Muscle of arm (tissue), 12 donors: ENCODE measurements around the gene WASHC1. TPM values are rescaled to one million over a fixed set of nuclear protein-coding genes. Genes with fewer than 3 reads are reported as not detected.
"Not testable (repeated sequence)": the region's sequence is repeated elsewhere in the genome, so short reads cannot be mapped to it uniquely, and the experiment has no call there.

Source experiments
- DNase-seq: peaks from one replicate; pipeline ENCODE4 v3.0.0-alpha.2; 2013
- polyA plus RNA-seq, 12 donors: library from polyadenylated mRNA; unstranded; fragments of 120-200 nt; gene quantifications; one replicate each; pipeline ENCODE4 v1.2.1, GENCODE V29; 2013; ENCODE audit not compliant: insufficient read length in 12 of 12

WASHC1 gene
- polyA plus RNA-seq, 12 donors = 9.2 to 30.9 (median 15.7) TPM; not detected in 1

DNA sequence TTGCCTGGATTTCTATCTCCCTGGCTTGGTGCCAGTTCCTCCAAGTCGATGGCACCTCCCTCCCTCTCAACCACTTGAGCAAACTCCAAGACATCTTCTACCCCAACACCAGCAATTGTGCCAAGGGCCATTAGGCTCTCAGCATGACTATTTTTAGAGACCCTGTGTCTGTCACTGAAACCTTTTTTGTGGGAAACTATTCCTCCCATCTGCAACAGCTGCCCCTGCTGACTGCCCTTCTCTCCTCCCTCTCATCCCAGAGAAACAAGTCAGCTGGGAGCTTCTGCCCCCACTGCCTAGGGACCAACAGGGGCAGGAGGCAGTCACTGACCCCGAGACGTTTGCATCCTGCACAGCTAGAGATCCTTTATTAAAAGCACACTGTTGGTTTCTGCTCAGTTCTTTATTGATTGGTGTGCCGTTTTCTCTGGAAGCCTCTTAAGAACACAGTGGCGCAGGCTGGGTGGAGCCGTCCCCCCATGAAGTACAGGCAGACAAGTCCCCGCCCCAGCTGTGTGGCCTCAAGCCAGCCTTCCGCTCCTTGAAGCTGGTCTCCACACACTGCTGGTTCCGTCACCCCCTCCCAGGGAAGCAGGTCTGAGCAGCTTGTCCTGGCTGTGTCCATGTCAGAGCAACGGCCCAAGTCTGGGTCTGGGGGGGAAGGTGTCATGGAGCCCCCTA is 15.0 kb downstream of the WASHC1 start:
- peak; percentile 2 for DNase-seq

DNA sequence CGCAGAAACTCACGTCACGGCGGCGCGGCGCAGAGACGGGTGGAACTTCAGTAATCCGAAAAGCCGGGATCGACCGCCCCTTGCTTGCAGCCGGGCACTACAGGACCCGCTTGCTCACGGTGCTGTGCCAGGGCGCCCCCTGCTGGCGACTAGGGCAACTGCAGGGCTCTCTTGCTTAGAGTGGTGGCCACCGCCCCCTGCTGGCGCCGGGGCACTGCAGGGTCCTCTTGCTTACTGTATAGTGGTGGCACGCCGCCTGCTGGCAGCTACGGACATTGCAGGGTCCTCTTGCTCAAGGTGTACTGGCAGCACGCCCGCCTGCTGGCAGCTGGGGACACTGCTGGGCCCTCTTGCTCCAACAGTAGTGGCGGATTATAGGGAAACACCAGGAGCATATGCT is 18.1 kb downstream of the WASHC1 start:
- not testable (repeated sequence) for DNase-seq

DNA sequence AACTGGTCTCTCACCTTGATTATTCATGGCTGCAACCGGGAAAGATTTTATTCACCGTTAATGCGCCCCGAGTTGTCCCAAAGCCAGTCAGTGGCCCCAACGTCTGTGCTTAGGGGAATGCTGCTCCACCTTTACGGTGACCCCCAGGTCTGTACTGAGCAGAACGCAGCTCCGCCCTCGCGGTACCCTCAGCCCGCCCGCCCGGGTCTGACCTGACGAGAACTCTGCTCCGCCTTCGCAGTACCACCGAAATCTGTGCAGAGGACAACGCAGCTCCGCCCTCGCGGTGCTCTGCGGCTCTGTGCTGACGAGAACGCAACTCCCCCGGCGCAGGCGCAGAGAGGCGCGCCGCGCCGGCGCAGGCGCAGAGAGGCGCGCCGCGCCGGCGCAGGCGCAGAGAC is 18.6 kb downstream of the WASHC1 start:
- peak; percentile 33 for DNase-seq

DNA sequence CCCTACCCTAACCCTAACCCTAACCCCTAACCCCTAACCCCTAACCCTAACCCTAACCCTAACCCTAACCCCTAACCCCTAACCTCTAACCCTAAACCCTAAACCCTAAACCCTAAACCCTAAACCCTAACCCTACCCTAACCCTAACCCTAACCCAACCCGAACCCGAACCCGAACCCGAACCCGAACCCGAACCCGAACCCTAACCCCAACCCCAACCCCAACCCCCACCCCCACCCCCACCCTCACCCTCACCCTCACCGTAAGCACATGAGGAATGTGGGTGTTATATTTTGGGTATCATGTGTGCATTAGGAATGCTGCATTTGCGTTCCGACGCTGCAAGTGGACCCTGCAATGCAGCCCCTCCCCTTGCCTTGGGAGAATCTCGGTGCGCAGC is 19.0 kb downstream of the WASHC1 start:
- peak; percentile 5 for DNase-seq

Other genes starting within 250 kb of the WASHC1 start
- gene FOXD4, start 89.0 kb upstream of the WASHC1 start, polyA plus RNA-seq = 1 to 10 TPM in 6 of 12 donors, under 1 TPM in 4, not detected in 2; 0.36 to 2.3 (median 1.1) TPM
- 10 to 100 TPM in 11 of 12 donors, not detected in 1; 37.7 to 66.7 (median 56.0) TPM for gene ZNG1A, start 149.6 kb upstream of the WASHC1 start, polyA plus RNA-seq
- gene DOCK8, start 185.4 kb upstream of the WASHC1 start, polyA plus RNA-seq = 10 to 100 TPM in 2 of 12 donors, 1 to 10 TPM in 9, not detected in 1; 2.4 to 20.5 (median 5.8) TPM